HepG2 (cell line): ENCODE results near the gene MFSD2B. TPM values are rescaled to one million over a fixed set of nuclear protein-coding genes. Genes with fewer than 3 reads are reported as not detected.

Experiments used
- JUND ChIP-seq: sonication (generic); formaldehyde crosslinking; IDR thresholded peaks from 2 replicates; pipeline ENCODE4 v1.8.0; 2022; ENCODE audit warnings: mild to moderate bottlenecking, missing genetic modification reagents
- ZBTB3 ChIP-seq: sonication (generic); formaldehyde crosslinking; IDR thresholded peaks from 2 replicates; pipeline ENCODE4 v1.4.0; 2020; ENCODE audit warnings: low read depth, mild to moderate bottlenecking, moderate library complexity, missing genetic modification reagents, borderline replicate concordance
- polyA plus RNA-seq, 8 experiments: library from polyadenylated mRNA; depleted of rRNA in 3 of 8; stranded (reverse) in 7 of 8; unstranded in 1 of 8; fragments of >200 nt; fragmentation: Illumina TruSeq in 4 of 8; extraction: Trizol in 4 of 8; gene quantifications; 2 replicates each; pipeline versions ENCODE4 v1.2.1 to v1.2.3, GENCODE V29; 2011 to 2016; ENCODE audit warnings: low read depth in 4 of 8, missing spikeins in 1 of 8, mixed read lengths in 1 of 8; ENCODE audit not compliant: insufficient read depth in 1 of 8
- total RNA-seq, 5 experiments: library from RNA; depleted of rRNA; stranded (reverse); fragments of >200 nt; fragmentation: Illumina TruSeq; extraction: Trizol; gene quantifications; 2 replicates each; pipeline ENCODE4 v1.2.3, GENCODE V29; 2016; ENCODE audit warnings: low read depth in 1 of 5
- TF ChIP-seq, protein P1 (sequence below): sonication (generic); formaldehyde crosslinking; IDR thresholded peaks from 2 replicates; pipeline ENCODE4 v1.5.1; 2020; ENCODE audit warnings: missing genetic modification reagents, mild to moderate bottlenecking, borderline replicate concordance
- TF ChIP-seq, protein P2 (sequence below): sonication (generic); formaldehyde crosslinking; IDR thresholded peaks from 2 replicates; pipeline ENCODE4 v1.5.1; 2020; ENCODE audit warnings: mild to moderate bottlenecking, moderate library complexity, missing genetic modification reagents
- TF ChIP-seq, protein P3 (sequence below): sonication (generic); formaldehyde crosslinking; IDR thresholded peaks from 2 replicates; pipeline ENCODE4 v1.5.1; 2020; ENCODE audit warnings: mild to moderate bottlenecking, missing genetic modification reagents, borderline replicate concordance

The MFSD2B gene
- total and polyA plus RNA-seq, 2 of the 13 experiments (the other 11 are each of a cell fraction or from before 2014, with no cell fraction given): 0.21 to 0.93 TPM

DNA sequence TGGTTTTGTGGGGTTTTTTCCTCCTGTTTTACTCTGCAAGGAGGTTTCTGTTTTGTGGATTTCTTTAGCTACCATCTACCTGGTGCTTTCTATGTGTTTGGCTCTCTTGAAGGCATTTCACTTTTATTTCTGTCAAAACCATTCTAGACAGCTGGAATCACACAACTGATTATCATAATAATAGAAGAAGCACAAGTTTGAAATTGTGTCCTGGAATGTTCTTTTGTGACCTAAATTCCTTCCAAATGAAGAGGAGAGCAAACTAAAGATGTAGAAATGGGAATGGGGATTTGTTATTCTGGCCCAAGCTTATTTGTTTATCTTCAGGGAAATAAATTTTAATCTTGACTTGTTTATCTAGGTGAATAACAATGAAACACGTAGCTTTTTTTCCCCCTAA, 17.0 kb upstream of the MFSD2B start (continued):
- TF ChIP-seq, protein P1, sequence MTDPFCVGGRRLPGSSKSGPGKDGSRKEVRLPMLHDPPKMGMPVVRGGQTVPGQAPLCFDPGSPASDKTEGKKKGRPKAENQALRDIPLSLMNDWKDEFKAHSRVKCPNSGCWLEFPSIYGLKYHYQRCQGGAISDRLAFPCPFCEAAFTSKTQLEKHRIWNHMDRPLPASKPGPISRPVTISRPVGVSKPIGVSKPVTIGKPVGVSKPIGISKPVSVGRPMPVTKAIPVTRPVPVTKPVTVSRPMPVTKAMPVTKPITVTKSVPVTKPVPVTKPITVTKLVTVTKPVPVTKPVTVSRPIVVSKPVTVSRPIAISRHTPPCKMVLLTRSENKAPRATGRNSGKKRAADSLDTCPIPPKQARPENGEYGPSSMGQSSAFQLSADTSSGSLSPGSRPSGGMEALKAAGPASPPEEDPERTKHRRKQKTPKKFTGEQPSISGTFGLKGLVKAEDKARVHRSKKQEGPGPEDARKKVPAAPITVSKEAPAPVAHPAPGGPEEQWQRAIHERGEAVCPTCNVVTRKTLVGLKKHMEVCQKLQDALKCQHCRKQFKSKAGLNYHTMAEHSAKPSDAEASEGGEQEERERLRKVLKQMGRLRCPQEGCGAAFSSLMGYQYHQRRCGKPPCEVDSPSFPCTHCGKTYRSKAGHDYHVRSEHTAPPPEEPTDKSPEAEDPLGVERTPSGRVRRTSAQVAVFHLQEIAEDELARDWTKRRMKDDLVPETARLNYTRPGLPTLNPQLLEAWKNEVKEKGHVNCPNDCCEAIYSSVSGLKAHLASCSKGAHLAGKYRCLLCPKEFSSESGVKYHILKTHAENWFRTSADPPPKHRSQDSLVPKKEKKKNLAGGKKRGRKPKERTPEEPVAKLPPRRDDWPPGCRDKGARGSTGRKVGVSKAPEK (CRISPR knock-in tag): no peak
- no peak for TF ChIP-seq JUND (CRISPR knock-in tag)
- TF ChIP-seq, protein P2, sequence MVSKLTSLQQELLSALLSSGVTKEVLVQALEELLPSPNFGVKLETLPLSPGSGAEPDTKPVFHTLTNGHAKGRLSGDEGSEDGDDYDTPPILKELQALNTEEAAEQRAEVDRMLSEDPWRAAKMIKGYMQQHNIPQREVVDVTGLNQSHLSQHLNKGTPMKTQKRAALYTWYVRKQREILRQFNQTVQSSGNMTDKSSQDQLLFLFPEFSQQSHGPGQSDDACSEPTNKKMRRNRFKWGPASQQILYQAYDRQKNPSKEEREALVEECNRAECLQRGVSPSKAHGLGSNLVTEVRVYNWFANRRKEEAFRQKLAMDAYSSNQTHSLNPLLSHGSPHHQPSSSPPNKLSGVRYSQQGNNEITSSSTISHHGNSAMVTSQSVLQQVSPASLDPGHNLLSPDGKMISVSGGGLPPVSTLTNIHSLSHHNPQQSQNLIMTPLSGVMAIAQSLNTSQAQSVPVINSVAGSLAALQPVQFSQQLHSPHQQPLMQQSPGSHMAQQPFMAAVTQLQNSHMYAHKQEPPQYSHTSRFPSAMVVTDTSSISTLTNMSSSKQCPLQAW (CRISPR knock-in tag): no peak
- TF ChIP-seq, protein P3, sequence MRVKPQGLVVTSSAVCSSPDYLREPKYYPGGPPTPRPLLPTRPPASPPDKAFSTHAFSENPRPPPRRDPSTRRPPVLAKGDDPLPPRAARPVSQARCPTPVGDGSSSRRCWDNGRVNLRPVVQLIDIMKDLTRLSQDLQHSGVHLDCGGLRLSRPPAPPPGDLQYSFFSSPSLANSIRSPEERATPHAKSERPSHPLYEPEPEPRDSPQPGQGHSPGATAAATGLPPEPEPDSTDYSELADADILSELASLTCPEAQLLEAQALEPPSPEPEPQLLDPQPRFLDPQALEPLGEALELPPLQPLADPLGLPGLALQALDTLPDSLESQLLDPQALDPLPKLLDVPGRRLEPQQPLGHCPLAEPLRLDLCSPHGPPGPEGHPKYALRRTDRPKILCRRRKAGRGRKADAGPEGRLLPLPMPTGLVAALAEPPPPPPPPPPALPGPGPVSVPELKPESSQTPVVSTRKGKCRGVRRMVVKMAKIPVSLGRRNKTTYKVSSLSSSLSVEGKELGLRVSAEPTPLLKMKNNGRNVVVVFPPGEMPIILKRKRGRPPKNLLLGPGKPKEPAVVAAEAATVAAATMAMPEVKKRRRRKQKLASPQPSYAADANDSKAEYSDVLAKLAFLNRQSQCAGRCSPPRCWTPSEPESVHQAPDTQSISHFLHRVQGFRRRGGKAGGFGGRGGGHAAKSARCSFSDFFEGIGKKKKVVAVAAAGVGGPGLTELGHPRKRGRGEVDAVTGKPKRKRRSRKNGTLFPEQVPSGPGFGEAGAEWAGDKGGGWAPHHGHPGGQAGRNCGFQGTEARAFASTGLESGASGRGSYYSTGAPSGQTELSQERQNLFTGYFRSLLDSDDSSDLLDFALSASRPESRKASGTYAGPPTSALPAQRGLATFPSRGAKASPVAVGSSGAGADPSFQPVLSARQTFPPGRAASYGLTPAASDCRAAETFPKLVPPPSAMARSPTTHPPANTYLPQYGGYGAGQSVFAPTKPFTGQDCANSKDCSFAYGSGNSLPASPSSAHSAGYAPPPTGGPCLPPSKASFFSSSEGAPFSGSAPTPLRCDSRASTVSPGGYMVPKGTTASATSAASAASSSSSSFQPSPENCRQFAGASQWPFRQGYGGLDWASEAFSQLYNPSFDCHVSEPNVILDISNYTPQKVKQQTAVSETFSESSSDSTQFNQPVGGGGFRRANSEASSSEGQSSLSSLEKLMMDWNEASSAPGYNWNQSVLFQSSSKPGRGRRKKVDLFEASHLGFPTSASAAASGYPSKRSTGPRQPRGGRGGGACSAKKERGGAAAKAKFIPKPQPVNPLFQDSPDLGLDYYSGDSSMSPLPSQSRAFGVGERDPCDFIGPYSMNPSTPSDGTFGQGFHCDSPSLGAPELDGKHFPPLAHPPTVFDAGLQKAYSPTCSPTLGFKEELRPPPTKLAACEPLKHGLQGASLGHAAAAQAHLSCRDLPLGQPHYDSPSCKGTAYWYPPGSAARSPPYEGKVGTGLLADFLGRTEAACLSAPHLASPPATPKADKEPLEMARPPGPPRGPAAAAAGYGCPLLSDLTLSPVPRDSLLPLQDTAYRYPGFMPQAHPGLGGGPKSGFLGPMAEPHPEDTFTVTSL (CRISPR knock-in tag): no peak
- no peak for TF ChIP-seq ZBTB3 (CRISPR knock-in tag)
